IMR-90 (cell line): ENCODE data around the gene ZNF750. TPM values are rescaled to one million over a fixed set of nuclear protein-coding genes. Genes with fewer than 3 reads are reported as not detected.

Experiments used
- ATAC-seq: fragments of 200-7000 bp; cut with Tn5 transposase; 2 replicates; pipeline ENCODE4 v1.9.1; 2020; ENCODE audit warnings: low read depth, mild to moderate bottlenecking, moderate library complexity
- BruUV-seq: library from RNA; stranded (reverse); fragments of 400-500 nt; replicated peaks from 2 replicates; lab custom pipeline; 2021; lab: Mats Ljungman, UMichigan
- CTCF ChIA-PET: fragments of 300-600 bp; formaldehyde crosslinking; extraction: SDS; loops from one replicate; lab custom pipeline; 2021; ENCODE audit warnings: antibody characterized with exemption; lab: Yijun Ruan, JAX
- POLR2A ChIA-PET: fragments of 300-600 bp; sonication (Branson Sonifier 250); formaldehyde crosslinking; loops from one replicate; lab custom pipeline; 2022; ENCODE audit warnings: antibody characterized with exemption; ENCODE audit not compliant: unreplicated experiment; lab: Charles Lee
- DNase-seq: peaks from one replicate; pipeline ENCODE4 v3.0.0; 2013
- H2AFZ ChIP-seq: replicated peaks from 2 replicates; pipeline ENCODE3; 2013; ENCODE audit warnings: low read length, mild to moderate bottlenecking; ENCODE audit not compliant: poor library complexity
- H2AK5ac ChIP-seq: 2 replicates; pipeline ENCODE4 v1.6.1; 2013; ENCODE audit warnings: low read depth, low read length, inconsistent platforms
- H2AK9ac ChIP-seq: replicated peaks from 2 replicates; pipeline ENCODE3; 2013; ENCODE audit warnings: mild to moderate bottlenecking, low read depth, low read length, moderate library complexity; ENCODE audit not compliant: poor library complexity
- H2BK120ac ChIP-seq: 2 replicates; pipeline ENCODE4 v1.6.1; 2013; ENCODE audit warnings: low read depth, low read length, inconsistent platforms
- H2BK15ac ChIP-seq: 3 replicates; pipeline ENCODE4 v1.6.1; 2013; ENCODE audit warnings: low read depth, low read length, inconsistent platforms
- H2BK20ac ChIP-seq: 2 replicates; pipeline ENCODE4 v1.6.1; 2013; ENCODE audit warnings: low read depth, mild to moderate bottlenecking, inconsistent platforms, low read length, moderate library complexity
- H2BK5ac ChIP-seq: 2 replicates; pipeline ENCODE4 v1.6.1; 2013; ENCODE audit warnings: mild to moderate bottlenecking, low read depth, low read length, inconsistent platforms; ENCODE audit not compliant: poor library complexity, severe bottlenecking
- H3K14ac ChIP-seq: replicated peaks from 2 replicates; pipeline ENCODE4 v1.6.1; 2013; ENCODE audit warnings: low read depth, low read length, inconsistent platforms
- H3K18ac ChIP-seq: 2 replicates; pipeline ENCODE4 v1.6.1; 2013; ENCODE audit warnings: low read depth, low read length, control low read depth
- H3K23ac ChIP-seq: 2 replicates; pipeline ENCODE4 v1.6.1; 2013; ENCODE audit warnings: low read depth, low read length, inconsistent platforms
- H3K27ac ChIP-seq: 2 replicates; pipeline ENCODE4 v1.5.1; 2013; ENCODE audit warnings: mild to moderate bottlenecking, control low read depth, low read length; ENCODE audit not compliant: insufficient read depth
- H3K27me3 ChIP-seq: 2 replicates; pipeline ENCODE4 v1.6.1; 2013; ENCODE audit warnings: low read length; ENCODE audit not compliant: control insufficient read depth, insufficient read depth
- H3K36me3 ChIP-seq: 2 replicates; pipeline ENCODE4 v1.6.1; 2013; ENCODE audit warnings: low read length, mixed read lengths; ENCODE audit not compliant: control insufficient read depth, insufficient read depth
- H3K4ac ChIP-seq: 2 replicates; pipeline ENCODE4 v1.6.1; 2013; ENCODE audit warnings: low read depth, low read length, inconsistent platforms
- H3K4me1 ChIP-seq: 2 replicates; pipeline ENCODE4 v1.6.1; 2013; ENCODE audit warnings: low read length, mixed read lengths; ENCODE audit not compliant: control insufficient read depth, insufficient read depth
- H3K4me2 ChIP-seq: 2 replicates; pipeline ENCODE4 v1.6.1; 2013; ENCODE audit warnings: low read depth, mild to moderate bottlenecking, control low read depth, low read length, moderate library complexity
- H3K4me3 ChIP-seq: 2 replicates; pipeline ENCODE4 v1.5.1; 2013; ENCODE audit warnings: low read depth, mild to moderate bottlenecking, control low read depth, low read length, moderate library complexity; ENCODE audit not compliant: insufficient read depth
- H3K56ac ChIP-seq: 2 replicates; pipeline ENCODE4 v1.6.1; 2013; ENCODE audit warnings: low read length, inconsistent platforms; ENCODE audit not compliant: insufficient read depth; ENCODE audit errors: extremely low read depth
- H3K79me1 ChIP-seq, 2 experiments: 2 replicates each; pipeline ENCODE4 v1.6.1; 2013; ENCODE audit warnings: low read length in 2 of 2, inconsistent platforms in 1 of 2, low read depth in 1 of 2
- H3K9ac ChIP-seq: 2 replicates; pipeline ENCODE4 v1.6.1; 2013; ENCODE audit warnings: low read depth, low read length, control low read depth
- H3K9me1 ChIP-seq: 2 replicates; pipeline ENCODE4 v1.6.1; 2013; ENCODE audit warnings: low read length, inconsistent platforms; ENCODE audit not compliant: insufficient read depth
- H3K9me3 ChIP-seq: 2 replicates; pipeline ENCODE4 v1.6.1; 2013; ENCODE audit warnings: low read length; ENCODE audit not compliant: control insufficient read depth, insufficient read depth
- H4K20me1 ChIP-seq: 2 replicates; pipeline ENCODE4 v1.6.1; 2013; ENCODE audit warnings: low read length, inconsistent platforms; ENCODE audit not compliant: insufficient read depth
- H4K5ac ChIP-seq: 2 replicates; pipeline ENCODE4 v1.6.1; 2013; ENCODE audit warnings: mild to moderate bottlenecking, low read depth, low read length, control low read depth
- H4K8ac ChIP-seq, 2 experiments: 2 replicates each; pipeline ENCODE4 v1.6.1; 2013; ENCODE audit warnings: low read depth in 2 of 2, low read length in 2 of 2, control low read depth in 1 of 2, inconsistent platforms in 1 of 2
- H4K91ac ChIP-seq: 2 replicates; pipeline ENCODE4 v1.6.1; 2013; ENCODE audit warnings: low read depth, low read length, inconsistent platforms; ENCODE audit not compliant: insufficient read depth
- BHLHE40 ChIP-seq: fragments of 150-350 bp; IDR thresholded peaks from 2 replicates; pipeline ENCODE4 v1.6.1; 2016; ENCODE audit warnings: mild to moderate bottlenecking, low read depth, low read length
- CEBPB ChIP-seq: IDR thresholded peaks from 2 replicates; pipeline ENCODE4 v1.6.1; 2012; ENCODE audit warnings: low read depth, low read length, improper control_type of control experiment
- CHD1 ChIP-seq: IDR thresholded peaks from 2 replicates; pipeline ENCODE4 v1.6.1; 2012; ENCODE audit warnings: low read depth, low read length, improper control_type of control experiment
- FOS ChIP-seq: fragments of 150-350 bp; IDR thresholded peaks from 2 replicates; pipeline ENCODE4 v1.6.1; 2016; ENCODE audit warnings: low read depth, low read length
- MAFK ChIP-seq: IDR thresholded peaks from 2 replicates; pipeline ENCODE4 v1.6.1; 2012; ENCODE audit warnings: low read depth, low read length, improper control_type of control experiment
- MAZ ChIP-seq: IDR thresholded peaks from 2 replicates; pipeline ENCODE4 v1.6.1; 2012; ENCODE audit warnings: low read depth, mild to moderate bottlenecking, low read length, improper control_type of control experiment, moderate library complexity, borderline replicate concordance
- MXI1 ChIP-seq: IDR thresholded peaks from 2 replicates; pipeline ENCODE4 v1.6.1; 2012; ENCODE audit warnings: low read depth, mild to moderate bottlenecking, low read length, moderate library complexity, borderline replicate concordance
- NFE2L2 ChIP-seq: fragments of 150-350 bp; IDR thresholded peaks from 2 replicates; pipeline ENCODE4 v1.6.1; 2016; ENCODE audit warnings: low read depth, mild to moderate bottlenecking, low read length
- RAD21 ChIP-seq: IDR thresholded peaks from 2 replicates; pipeline ENCODE4 v1.6.1; 2012; ENCODE audit warnings: low read length, improper control_type of control experiment
- RCOR1 ChIP-seq: IDR thresholded peaks from 2 replicates; pipeline ENCODE4 v1.6.1; 2012; ENCODE audit warnings: mild to moderate bottlenecking, low read length, improper control_type of control experiment; ENCODE audit not compliant: insufficient replicate concordance
- RFX5 ChIP-seq: IDR thresholded peaks from 2 replicates; pipeline ENCODE4 v1.8.0; 2012; ENCODE audit warnings: low read depth, mild to moderate bottlenecking, low read length, moderate library complexity
- SMC3 ChIP-seq: fragments of 150-350 bp; IDR thresholded peaks from 2 replicates; pipeline ENCODE4 v1.6.1; 2016; ENCODE audit warnings: low read depth, mild to moderate bottlenecking, antibody characterized with exemption, low read length, moderate library complexity
- WGBS, 2 experiments: methylation state at CpG; one replicate each; pipeline versions ENCODE4 v1.1.5 to v1.1.7; 2013; ENCODE audit warnings: missing lambda C conversion rate in 2 of 2; ENCODE audit not compliant: insufficient read length in 1 of 2; ENCODE audit errors: extremely low coverage in 2 of 2; 5-methylcytosine and 5-hydroxymethylcytosine counted together
- dilution Hi-C: fragments of 300-500 bp; cut with HindIII; formaldehyde crosslinking; loops from one replicate; pipeline ENCODE4 v1.14.3; 2018; ENCODE audit warnings: low sequenced_read_pairs; ENCODE audit not compliant: unreplicated experiment
- in situ Hi-C: fragments of 300-500 bp; cut with MboI; formaldehyde crosslinking; loops from 3 replicates; pipeline ENCODE4 v1.14.3; 2019; ENCODE audit warnings: low sequenced_read_pairs, inconsistent platforms, mixed read lengths
- intact Hi-C: fragments of 100-400 bp; cut with micrococcal nuclease; formaldehyde crosslinking; loops from 2 replicates; pipeline ENCODE4 v1.10.0; 2022
- polyA plus RNA-seq, 3 experiments: library from polyadenylated mRNA; depleted of rRNA; stranded (reverse); fragments of >200 nt; gene quantifications; 2 replicates each; pipeline ENCODE4 v1.2.3, GENCODE V29; 2012; ENCODE audit warnings: low replicate concordance in 1 of 3
- total RNA-seq: library from RNA; depleted of rRNA; stranded (reverse); fragments of >200 nt; gene quantifications from 2 replicates; pipeline ENCODE4 v1.2.3, GENCODE V29; 2012
- TF ChIP-seq, protein P1 (sequence below): conservative IDR thresholded peaks from 2 replicates; pipeline ENCODE4 v1.5.1; 2012; ENCODE audit warnings: mild to moderate bottlenecking, low read depth, low read length, improper control_type of control experiment
- TF ChIP-seq, protein P2 (sequence below): fragments of 150-350 bp; IDR thresholded peaks from 2 replicates; pipeline ENCODE4 v1.6.1; 2017; ENCODE audit warnings: mild to moderate bottlenecking, antibody characterized with exemption, low read length, low read depth

ZNF750 gene
- total and polyA plus RNA-seq, 2 of the 4 experiments (the other 2 are of a cell fraction): not detected

DNA sequence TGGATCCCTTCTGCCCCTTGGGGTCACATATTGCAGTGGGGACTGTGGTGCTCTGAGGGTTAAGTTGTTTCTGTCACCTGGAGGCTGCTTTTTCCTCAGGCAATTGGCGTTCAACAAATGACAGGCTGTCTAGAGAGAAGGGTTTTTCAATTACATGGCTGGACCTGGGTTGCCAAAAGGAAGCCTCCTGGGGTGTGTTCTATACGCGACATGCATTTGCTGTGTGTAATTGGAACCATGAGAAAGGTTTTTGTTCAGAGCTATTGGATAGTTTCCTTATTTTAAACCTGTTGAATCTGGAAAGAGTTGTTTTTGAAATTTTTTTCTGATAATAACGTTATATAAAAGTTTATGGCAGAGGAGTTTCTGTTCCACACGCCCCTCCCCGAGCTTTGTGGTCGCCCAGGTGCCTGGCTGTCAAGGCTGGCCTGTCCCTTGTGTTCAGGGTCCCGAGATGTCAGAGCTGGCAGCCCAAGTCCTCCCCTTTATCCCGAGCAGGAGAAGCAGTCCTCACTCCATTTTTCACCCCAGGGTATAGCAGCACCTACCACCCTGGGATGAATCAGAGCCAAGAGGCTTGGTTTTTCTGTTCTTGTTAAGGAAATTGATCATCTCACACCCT lies 26.1 kb upstream of the ZNF750 start:
- dilution Hi-C loops: no loop called here

More for the DNA sequence above, 26.1 kb upstream of the ZNF750 start:
- peaks cover 7% of the 10 kb centered on the region for H4K20me1 ChIP-seq
- 100% methylated on average over 5 of the region's 9 CpGs; no CpG with 5 or more reads in 1 of the 2 experiments for WGBS, 2 experiments
- H3K79me1 ChIP-seq: peaks cover 9 to 62% of the 10 kb centered on the region in 2 experiments
- in situ Hi-C loops: no loop called here
- H2BK15ac ChIP-seq: no peak overlapping the region; the same call in 2 of the 3 replicates
- H3K9me1 ChIP-seq: peaks cover 21% of the 10 kb centered on the region
- H3K23ac ChIP-seq: no peak overlapping the region; the same call in 1 of the 2 replicates
- H3K27me3 ChIP-seq: no peaks in the 10 kb centered on the region
- peak overlapping the region; percentile 61; the same call in 1 of the 2 replicates for H4K5ac ChIP-seq
- no peaks in the 10 kb centered on the region for H3K9me3 ChIP-seq
- H3K4me3 ChIP-seq: no peak overlapping the region
- H3K4ac ChIP-seq: 0 out of 2 replicates have a peak overlapping the region, but pooled peaks have one; percentile 59
- peaks cover 18% of the 10 kb centered on the region for H3K4me1 ChIP-seq
- H3K9ac ChIP-seq: no peak overlapping the region
- peak overlapping the region in 1 of 2 experiments; percentile 94; a peak in 2 of 4 replicates for H4K8ac ChIP-seq
- no peak overlapping the region for H3K56ac ChIP-seq
- H2BK5ac ChIP-seq: no peak overlapping the region
- H2BK20ac ChIP-seq: no peak overlapping the region
- no peak overlapping the region for H4K91ac ChIP-seq
- peaks cover 8% of the 10 kb centered on the region for H3K36me3 ChIP-seq
- no peak overlapping the region for H2BK120ac ChIP-seq
- no peak overlapping the region for H2AK9ac ChIP-seq
- ChIA-PET CTCF (no interaction called here), POLR2A (no interaction called here)
- BruUV-seq: no TSS peak
- no peak overlapping the region for H3K14ac ChIP-seq
- H3K4me2 ChIP-seq: no peak overlapping the region
- H2AK5ac ChIP-seq: 0 out of 2 replicates have a peak overlapping the region, but pooled peaks have one; percentile 11
- H2AFZ ChIP-seq: no peak overlapping the region
- DNase-seq (no peak), ATAC-seq (no peak)
- no peak overlapping the region for H3K18ac ChIP-seq
- H3K27ac ChIP-seq: no peak overlapping the region
- intact Hi-C loops: no loop called here
- TF ChIP-seq MAFK (no peak), RCOR1 (no peak), CHD1 (no peak), RFX5 (no peak), MXI1 (no peak), FOS (no peak), RAD21 (no peak), CEBPB (no peak), BHLHE40 (no peak), MAZ (no peak), SMC3 (no peak), NFE2L2 (no peak)
- TF ChIP-seq, protein P1, sequence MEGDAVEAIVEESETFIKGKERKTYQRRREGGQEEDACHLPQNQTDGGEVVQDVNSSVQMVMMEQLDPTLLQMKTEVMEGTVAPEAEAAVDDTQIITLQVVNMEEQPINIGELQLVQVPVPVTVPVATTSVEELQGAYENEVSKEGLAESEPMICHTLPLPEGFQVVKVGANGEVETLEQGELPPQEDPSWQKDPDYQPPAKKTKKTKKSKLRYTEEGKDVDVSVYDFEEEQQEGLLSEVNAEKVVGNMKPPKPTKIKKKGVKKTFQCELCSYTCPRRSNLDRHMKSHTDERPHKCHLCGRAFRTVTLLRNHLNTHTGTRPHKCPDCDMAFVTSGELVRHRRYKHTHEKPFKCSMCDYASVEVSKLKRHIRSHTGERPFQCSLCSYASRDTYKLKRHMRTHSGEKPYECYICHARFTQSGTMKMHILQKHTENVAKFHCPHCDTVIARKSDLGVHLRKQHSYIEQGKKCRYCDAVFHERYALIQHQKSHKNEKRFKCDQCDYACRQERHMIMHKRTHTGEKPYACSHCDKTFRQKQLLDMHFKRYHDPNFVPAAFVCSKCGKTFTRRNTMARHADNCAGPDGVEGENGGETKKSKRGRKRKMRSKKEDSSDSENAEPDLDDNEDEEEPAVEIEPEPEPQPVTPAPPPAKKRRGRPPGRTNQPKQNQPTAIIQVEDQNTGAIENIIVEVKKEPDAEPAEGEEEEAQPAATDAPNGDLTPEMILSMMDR: no peak
- TF ChIP-seq, protein P2, sequence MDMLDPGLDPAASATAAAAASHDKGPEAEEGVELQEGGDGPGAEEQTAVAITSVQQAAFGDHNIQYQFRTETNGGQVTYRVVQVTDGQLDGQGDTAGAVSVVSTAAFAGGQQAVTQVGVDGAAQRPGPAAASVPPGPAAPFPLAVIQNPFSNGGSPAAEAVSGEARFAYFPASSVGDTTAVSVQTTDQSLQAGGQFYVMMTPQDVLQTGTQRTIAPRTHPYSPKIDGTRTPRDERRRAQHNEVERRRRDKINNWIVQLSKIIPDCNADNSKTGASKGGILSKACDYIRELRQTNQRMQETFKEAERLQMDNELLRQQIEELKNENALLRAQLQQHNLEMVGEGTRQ: no peak
